ENCODE data around the gene UNC13D. TPM values are rescaled to one million over a fixed set of nuclear protein-coding genes. Genes with fewer than 3 reads are reported as not detected.
A peak's percentile ranks its signal among the peaks of the same experiment; 100 is the strongest.

The UNC13D gene
- polyA plus RNA-seq, 3 donors, result 28.4 to 111 (median 53.3) TPM

- no peaks in the 10 kb centered on the region for H4K20me1 ChIP-seq (ENCODE audit: insufficient read depth, low read length)
- 72% methylated on average over 4 of the region's 7 CpGs for WGBS (ENCODE audit: insufficient coverage)
- no peak overlapping the region for H3K27ac Mint-ChIP-seq
These were observed 36.1 kb upstream of the UNC13D start for GRCh38 chr17:75880266-75880665.

More at GRCh38 chr17:75880266-75880665, 36.1 kb upstream of the UNC13D start:
- peaks cover 0 to 16% (median 4%) of the 10 kb centered on the region in 7 donors for H3K9me3 Mint-ChIP-seq
- Histone ChIP-seq H3K4me1 (ENCODE audit: control insufficient read depth in 1 of 2, insufficient read depth in 2 of 2, low read length in 2 of 2) (peaks cover 36 to 40% of the 10 kb centered on the region in 2 donors), H3K36me3 (replicated peaks in 1 of 2; ENCODE audit: control insufficient read depth in 1 of 2, insufficient read depth in 2 of 2, low read length in 2 of 2) (no peaks in the 10 kb centered on the region), H3K27me3 (ENCODE audit: control insufficient read depth in 2 of 2, insufficient read depth in 2 of 2, low read length in 2 of 2) (peaks cover 16 to 48% of the 10 kb centered on the region in 2 donors), H3K9me3 (replicated peaks in 1 of 2; ENCODE audit: control insufficient read depth in 1 of 2, insufficient read depth in 1 of 2, low read length in 2 of 2) (peaks cover 0 to 5% of the 10 kb centered on the region in 2 donors), H2AFZ (ENCODE audit: insufficient read depth, low read depth, low read length, poor library complexity, severe bottlenecking) (no peak overlapping the region), H3K79me2 (ENCODE audit: insufficient read depth, low read length) (no peaks in the 10 kb centered on the region), H3K27ac (ENCODE audit: low read depth in 1 of 2, low read length in 2 of 2) (no peak overlapping the region), H3K4me3 (replicated peaks in 1 of 3; ENCODE audit: low read depth in 2 of 3, low read length in 3 of 3) (no peak overlapping the region), H3K9ac (ENCODE audit: insufficient read depth, low read length, poor library complexity, severe bottlenecking) (no peak overlapping the region), H3K4me2 (replicated peaks; ENCODE audit: extremely low read depth, low read length, poor library complexity, severe bottlenecking) (no peak overlapping the region)
- peaks cover 2 to 6% of the 10 kb centered on the region in 2 donors for H3K36me3 Mint-ChIP-seq
- no peak for DNase-seq
- peaks cover 34% of the 10 kb centered on the region for H3K4me1 Mint-ChIP-seq
- intact Hi-C loops (cut with micrococcal nuclease), result no loop called here
- TF ChIP-seq CTCF (IDR thresholded peaks at IDR 0.05), result no peak
- H3K4me3 Mint-ChIP-seq, result peak overlapping the region in 1 of 2 donors; percentile 80
- H3K27me3 Mint-ChIP-seq (ENCODE audit: low read depth in 3 of 3), result peaks cover 52 to 69% (median 58%) of the 10 kb centered on the region in 3 donors
